HepG2 (cell line): ENCODE measurements around the gene RCBTB1. TPM values are rescaled to one million over a fixed set of nuclear protein-coding genes. Genes with fewer than 3 reads are reported as not detected.

Experiments
- ARID2 ChIP-seq: sonication (generic); formaldehyde crosslinking; IDR thresholded peaks from 2 replicates; pipeline ENCODE4 v1.8.1; 2022; ENCODE audit warnings: mild to moderate bottlenecking, missing genetic modification reagents, borderline replicate concordance
- BRF2 ChIP-seq: sonication (generic); formaldehyde crosslinking; IDR thresholded peaks from 2 replicates; pipeline ENCODE4 v1.8.1; 2022; ENCODE audit warnings: mild to moderate bottlenecking, missing genetic modification reagents
- CHD4 ChIP-seq: fragments of 200-600 bp; sonication (generic); IDR thresholded peaks from 2 replicates; pipeline ENCODE4 v1.7.0; 2017; ENCODE audit warnings: mild to moderate bottlenecking, low read length, borderline replicate concordance
- FOSL1 ChIP-seq: sonication (generic); formaldehyde crosslinking; IDR thresholded peaks from 2 replicates; pipeline ENCODE4 v1.9.0; 2021; ENCODE audit warnings: missing genetic modification reagents, borderline replicate concordance
- GATAD1 ChIP-seq: IDR thresholded peaks from 2 replicates; pipeline ENCODE4 v1.6.1; 2016; ENCODE audit warnings: missing genetic modification reagents, missing compliant biosample characterization
- HBP1 ChIP-seq: IDR thresholded peaks from 2 replicates; pipeline ENCODE4 v1.6.1; 2016; ENCODE audit warnings: low read depth, control low read depth
- PHB2 ChIP-seq: fragments of 450-650 bp; IDR thresholded peaks from 2 replicates; pipeline ENCODE4 v1.6.1; 2018; ENCODE audit not compliant: partially characterized antibody
- POGZ ChIP-seq: sonication (generic); formaldehyde crosslinking; IDR thresholded peaks from 2 replicates; pipeline ENCODE4 v1.4.0; 2020; ENCODE audit warnings: mild to moderate bottlenecking, missing genetic modification reagents
- RXRA ChIP-seq: sonication (generic); formaldehyde crosslinking; IDR thresholded peaks from 2 replicates; pipeline ENCODE4 v1.5.1; 2020; ENCODE audit warnings: missing genetic modification reagents
- THAP11 ChIP-seq: IDR thresholded peaks from 2 replicates; pipeline ENCODE4 v1.6.1; 2016; ENCODE audit warnings: missing biosample characterization, missing genetic modification reagents
- YEATS2 ChIP-seq: sonication (generic); formaldehyde crosslinking; IDR thresholded peaks from 2 replicates; pipeline ENCODE4 v1.4.0; 2020; ENCODE audit warnings: missing genetic modification reagents, borderline replicate concordance
- ZBTB2 ChIP-seq: sonication (generic); formaldehyde crosslinking; IDR thresholded peaks from 2 replicates; pipeline ENCODE4 v1.8.0; 2022; ENCODE audit warnings: low read depth, missing genetic modification reagents
- ZBTB25 ChIP-seq: IDR thresholded peaks from 2 replicates; pipeline ENCODE4 v1.6.1; 2018; ENCODE audit warnings: missing genetic modification reagents
- ZBTB4 ChIP-seq: sonication (generic); formaldehyde crosslinking; IDR thresholded peaks from 2 replicates; pipeline ENCODE4 v1.4.0; 2020; ENCODE audit warnings: missing genetic modification reagents, mild to moderate bottlenecking, borderline replicate concordance
- ZBTB43 ChIP-seq: sonication (generic); formaldehyde crosslinking; conservative IDR thresholded peaks from 2 replicates; pipeline ENCODE4 v1.4.0; 2020; ENCODE audit warnings: missing genetic modification reagents
- ZNF501 ChIP-seq: sonication (generic); formaldehyde crosslinking; IDR thresholded peaks from 2 replicates; pipeline ENCODE4 v1.5.1; 2020; ENCODE audit warnings: mild to moderate bottlenecking, moderate library complexity, missing genetic modification reagents
- ZNF564 ChIP-seq: sonication (generic); formaldehyde crosslinking; IDR thresholded peaks from 2 replicates; pipeline ENCODE4 v1.8.1; 2023; ENCODE audit warnings: mild to moderate bottlenecking, missing genetic modification reagents
- ZNF839 ChIP-seq: sonication (generic); formaldehyde crosslinking; IDR thresholded peaks from 2 replicates; pipeline ENCODE4 v1.4.0; 2020; ENCODE audit warnings: missing genetic modification reagents, mild to moderate bottlenecking, borderline replicate concordance
- polyA plus RNA-seq, 8 experiments: library from polyadenylated mRNA; depleted of rRNA in 3 of 8; stranded (reverse) in 7 of 8; unstranded in 1 of 8; fragments of >200 nt; fragmentation: Illumina TruSeq in 4 of 8; extraction: Trizol in 4 of 8; gene quantifications; 2 replicates each; pipeline versions ENCODE4 v1.2.1 to v1.2.3, GENCODE V29; 2011 to 2016; ENCODE audit warnings: low read depth in 4 of 8, missing spikeins in 1 of 8, mixed read lengths in 1 of 8; ENCODE audit not compliant: insufficient read depth in 1 of 8
- total RNA-seq, 5 experiments: library from RNA; depleted of rRNA; stranded (reverse); fragments of >200 nt; fragmentation: Illumina TruSeq; extraction: Trizol; gene quantifications; 2 replicates each; pipeline ENCODE4 v1.2.3, GENCODE V29; 2016; ENCODE audit warnings: low read depth in 1 of 5

RCBTB1 gene
- total and polyA plus RNA-seq, 2 of the 13 experiments (the other 11 are each of a cell fraction or from before 2014, with no cell fraction given), result 13.4 to 21.6 TPM

- TF ChIP-seq ZBTB25 (CRISPR knock-in tag), result peak; percentile 91
- TF ChIP-seq ZBTB4 (CRISPR knock-in tag), result peak; percentile 91; the same call in 1 of the 2 replicates
- peak; percentile 51; the same call in 1 of the 2 replicates for TF ChIP-seq ZNF839 (CRISPR knock-in tag)
- TF ChIP-seq ZNF564 (CRISPR knock-in tag), result no peak; the same call in 1 of the 2 replicates
- TF ChIP-seq PHB2, result no peak
- peak; percentile 63 for TF ChIP-seq RXRA (CRISPR knock-in tag)
- TF ChIP-seq FOSL1 (CRISPR knock-in tag), result no peak
- peak; percentile 12; the same call in 1 of the 2 replicates for TF ChIP-seq YEATS2 (CRISPR knock-in tag)
- no peak for TF ChIP-seq ZBTB43 (CRISPR knock-in tag)
- TF ChIP-seq BRF2, result 0 out of 2 replicates have a peak, but pooled peaks have one; percentile 45
- TF ChIP-seq POGZ (CRISPR knock-in tag), result peak; percentile 82
- TF ChIP-seq THAP11 (CRISPR knock-in tag), result peak; percentile 53
- TF ChIP-seq HBP1 (CRISPR knock-in tag), result peak; percentile 59; the same call in 1 of the 2 replicates
- peak; percentile 86; the same call in 1 of the 2 replicates for TF ChIP-seq ZBTB2
- no peak for TF ChIP-seq CHD4
- no peak for TF ChIP-seq ZNF501
- 0 out of 2 replicates have a peak, but pooled peaks have one; percentile 6 for TF ChIP-seq GATAD1
- TF ChIP-seq ARID2 (CRISPR knock-in tag), result no peak
These were observed 89.3 kb downstream of the RCBTB1 start, which contains the start of gene PHF11 (continued) for GRCh38 chr13:49495783-49496762.
